Measurements from ENCODE around the gene HYLS1. TPM values are rescaled to one million over a fixed set of nuclear protein-coding genes. Genes with fewer than 3 reads are reported as not detected.

The HYLS1 gene
- total and polyA plus RNA-seq, 2 donors (not counting 1 experiment from before 2014, with no cell fraction given), result 6.3 to 6.8 TPM

- Histone ChIP-seq H3K9me3 (ENCODE audit: control insufficient read depth, insufficient read depth, low read depth, low read length) (no peaks in the 10 kb centered on the region), H3K27me3 (ENCODE audit: control insufficient read depth, insufficient read depth, low read length) (peaks cover 9% of the 10 kb centered on the region), H3K9ac (ENCODE audit: insufficient read depth, low read length) (no peak overlapping the region), H3K4me1 (ENCODE audit: control insufficient read depth, extremely low read depth, insufficient read depth, low read length) (no peaks in the 10 kb centered on the region), H3K4me3 (replicated peaks in 1 of 4; ENCODE audit: control extremely low read depth in 1 of 4, insufficient read depth in 1 of 4, low read depth in 3 of 4, low read length in 4 of 4) (no peak overlapping the region), H2AFZ (ENCODE audit: low read length) (no peak overlapping the region), H3K36me3 (ENCODE audit: control insufficient read depth, insufficient read depth, low read length) (no peaks in the 10 kb centered on the region), H3K79me2 (ENCODE audit: control insufficient read depth, insufficient read depth, low read length) (no peaks in the 10 kb centered on the region), H4K20me1 (ENCODE audit: control insufficient read depth, extremely low read depth, insufficient read depth, low read length) (no peaks in the 10 kb centered on the region), H3K4me2 (ENCODE audit: extremely low read depth, insufficient read depth, low read length) (no peak overlapping the region), H3K27ac (ENCODE audit: insufficient read depth, low read length) (no peak overlapping the region)
- DNase-seq (ENCODE audit: low read depth in 2 of 2), result no peak
- TF ChIP-seq EZH2 (IDR thresholded peaks at IDR 0.05; ENCODE audit: low read length, missing control alignments) (no peak), CTCF (conservative IDR thresholded peaks at IDR 0.05 in 1 of 2, IDR thresholded peaks at IDR 0.05 in 1 of 2; ENCODE audit: low read depth in 1 of 2, low read length in 2 of 2) (no peak)
Observed at GRCh38 chr11:125933030-125933813, 45.8 kb downstream of the HYLS1 start.

- no peaks in the 10 kb centered on the region for H3K36me3 ChIP-seq (ENCODE audit: control insufficient read depth, insufficient read depth, low read length)
- H2AFZ ChIP-seq (ENCODE audit: low read length), result no peak overlapping the region
- TF ChIP-seq EZH2 (IDR thresholded peaks at IDR 0.05; ENCODE audit: low read length, missing control alignments), result no peak
- no peak for TF ChIP-seq CTCF (conservative IDR thresholded peaks at IDR 0.05 in 1 of 2, IDR thresholded peaks at IDR 0.05 in 1 of 2; ENCODE audit: low read depth in 1 of 2, low read length in 2 of 2)
- no peaks in the 10 kb centered on the region for H4K20me1 ChIP-seq (ENCODE audit: control insufficient read depth, extremely low read depth, insufficient read depth, low read length)
- no peak overlapping the region for H3K27ac ChIP-seq (ENCODE audit: insufficient read depth, low read length)
- no peaks in the 10 kb centered on the region for H3K79me2 ChIP-seq (ENCODE audit: control insufficient read depth, insufficient read depth, low read length)
- H3K4me1 ChIP-seq (ENCODE audit: control insufficient read depth, extremely low read depth, insufficient read depth, low read length), result no peaks in the 10 kb centered on the region
- no peak for DNase-seq (ENCODE audit: low read depth in 2 of 2)
- no peaks in the 10 kb centered on the region for H3K9me3 ChIP-seq (ENCODE audit: control insufficient read depth, insufficient read depth, low read depth, low read length)
- no peak overlapping the region for H3K4me2 ChIP-seq (ENCODE audit: extremely low read depth, insufficient read depth, low read length)
- H3K27me3 ChIP-seq (ENCODE audit: control insufficient read depth, insufficient read depth, low read length), result peaks cover 8% of the 10 kb centered on the region
- no peak overlapping the region for H3K9ac ChIP-seq (ENCODE audit: insufficient read depth, low read length)
- no peak overlapping the region for H3K4me3 ChIP-seq (replicated peaks in 1 of 4; ENCODE audit: control extremely low read depth in 1 of 4, insufficient read depth in 1 of 4, low read depth in 3 of 4, low read length in 4 of 4)
Observed at GRCh38 chr11:125934473-125934872, 47.0 kb downstream of the HYLS1 start.

DNA sequence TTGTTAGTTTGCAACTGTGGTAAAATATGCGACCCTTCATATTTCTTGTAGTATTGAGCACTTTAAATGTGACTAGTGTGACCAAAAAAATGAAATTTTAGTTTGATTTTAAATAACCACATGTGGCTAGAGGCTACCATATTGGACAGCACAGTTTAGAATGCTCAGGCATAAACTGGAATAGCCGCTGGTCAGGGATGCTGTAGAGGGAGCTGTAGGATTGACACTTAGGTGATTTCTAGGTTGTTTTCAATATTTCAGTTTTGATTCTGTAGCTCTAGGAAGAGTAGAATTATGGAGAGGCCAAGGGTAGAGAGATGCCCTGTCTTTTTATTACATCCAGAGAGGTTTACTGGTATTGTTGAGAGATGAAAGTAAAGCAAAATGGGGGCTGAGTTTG is 47.6 kb downstream of the HYLS1 start:
- H3K9me3 ChIP-seq (ENCODE audit: control insufficient read depth, insufficient read depth, low read depth, low read length), result no peaks in the 10 kb centered on the region
- H3K4me3 ChIP-seq (replicated peaks in 1 of 4; ENCODE audit: control extremely low read depth in 1 of 4, insufficient read depth in 1 of 4, low read depth in 3 of 4, low read length in 4 of 4), result no peak overlapping the region
- TF ChIP-seq CTCF (conservative IDR thresholded peaks at IDR 0.05 in 1 of 2, IDR thresholded peaks at IDR 0.05 in 1 of 2; ENCODE audit: low read depth in 1 of 2, low read length in 2 of 2), result no peak
- TF ChIP-seq EZH2 (IDR thresholded peaks at IDR 0.05; ENCODE audit: low read length, missing control alignments), result no peak
- no peaks in the 10 kb centered on the region for H3K79me2 ChIP-seq (ENCODE audit: control insufficient read depth, insufficient read depth, low read length)
- H4K20me1 ChIP-seq (ENCODE audit: control insufficient read depth, extremely low read depth, insufficient read depth, low read length), result no peaks in the 10 kb centered on the region
- DNase-seq (ENCODE audit: low read depth in 2 of 2), result peak in 1 of 2 donors; percentile 9
- no peak overlapping the region for H2AFZ ChIP-seq (ENCODE audit: low read length)
- no peak overlapping the region for H3K4me2 ChIP-seq (ENCODE audit: extremely low read depth, insufficient read depth, low read length)
- H3K27me3 ChIP-seq (ENCODE audit: control insufficient read depth, insufficient read depth, low read length), result peaks cover 5% of the 10 kb centered on the region
- H3K9ac ChIP-seq (ENCODE audit: insufficient read depth, low read length), result no peak overlapping the region
- no peaks in the 10 kb centered on the region for H3K4me1 ChIP-seq (ENCODE audit: control insufficient read depth, extremely low read depth, insufficient read depth, low read length)
- H3K27ac ChIP-seq (ENCODE audit: insufficient read depth, low read length), result no peak overlapping the region
- H3K36me3 ChIP-seq (ENCODE audit: control insufficient read depth, insufficient read depth, low read length), result no peaks in the 10 kb centered on the region
